HuH-7.5 (cell line): ENCODE measurements around the gene SLC22A4.

Experiments
- DNase-seq: peaks from one replicate; pipeline ENCODE4 v3.0.0; 2011; ENCODE audit warnings: low spot score

The SLC22A4 gene

GRCh38 chr5:132342291-132343180 lies 48.3 kb downstream of the SLC22A4 start:
- no peak for DNase-seq

DNA sequence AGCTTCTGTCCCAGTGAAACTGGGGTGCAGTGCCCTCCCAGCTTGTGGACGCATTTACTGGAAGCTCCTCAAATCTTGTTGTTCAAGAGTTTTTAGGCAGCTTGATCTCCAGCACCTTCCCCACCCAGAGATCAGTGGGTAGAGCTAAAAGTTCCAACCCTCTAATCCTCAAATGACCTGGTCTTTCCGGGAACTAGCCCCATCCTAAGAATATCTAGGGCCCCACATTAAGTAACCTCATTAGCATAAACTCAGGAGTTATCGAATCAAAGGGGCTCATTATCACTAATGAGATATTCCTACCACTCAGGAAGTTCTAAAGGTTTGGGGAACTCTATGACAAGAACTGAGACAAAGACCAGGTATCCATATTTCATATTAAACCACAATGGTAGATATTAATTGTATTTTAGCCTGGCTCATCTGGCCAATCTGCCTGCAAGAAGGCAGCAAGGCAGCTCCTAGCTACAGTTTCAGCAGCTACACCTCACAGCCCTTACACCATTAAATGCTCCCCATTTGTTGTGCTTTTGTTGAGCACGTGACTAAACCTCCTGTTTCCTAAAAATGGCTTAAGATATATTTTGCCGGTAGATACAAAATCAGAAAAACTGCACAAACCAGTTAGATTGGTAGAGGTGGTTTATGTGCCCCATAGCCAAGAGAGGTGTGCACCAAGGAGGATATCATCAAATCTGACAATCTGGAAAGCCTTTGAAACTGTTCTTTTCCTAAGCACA lies 50.8 kb downstream of the SLC22A4 start:
- DNase-seq = no peak

DNA sequence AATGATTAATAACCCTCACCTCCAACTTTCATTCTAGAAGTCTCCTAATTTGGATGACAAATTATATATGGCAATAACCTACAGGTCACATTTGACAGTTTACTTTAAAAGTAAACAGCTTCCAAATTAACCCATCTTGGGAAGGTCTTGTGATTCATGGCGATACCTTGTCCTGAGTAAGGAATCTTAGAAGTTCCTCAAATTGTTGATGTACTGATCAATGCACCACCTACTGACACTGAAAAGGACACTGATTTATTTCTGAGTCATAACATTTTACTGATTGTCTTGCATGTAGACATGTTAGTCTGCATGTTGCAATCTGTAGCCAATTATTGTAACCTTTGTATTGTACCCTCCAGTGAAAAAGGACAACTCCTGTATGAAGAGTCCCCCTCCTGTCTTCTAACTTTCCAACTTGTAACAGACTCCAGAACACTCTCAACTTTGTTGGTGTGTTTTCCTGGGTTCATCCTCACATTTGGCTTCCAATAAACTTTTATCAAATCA lies 59.3 kb downstream of the SLC22A4 start:
- DNase-seq = no peak

GRCh38 chr5:132354381-132355139 lies 60.4 kb downstream of the SLC22A4 start:
- DNase-seq = no peak

DNA sequence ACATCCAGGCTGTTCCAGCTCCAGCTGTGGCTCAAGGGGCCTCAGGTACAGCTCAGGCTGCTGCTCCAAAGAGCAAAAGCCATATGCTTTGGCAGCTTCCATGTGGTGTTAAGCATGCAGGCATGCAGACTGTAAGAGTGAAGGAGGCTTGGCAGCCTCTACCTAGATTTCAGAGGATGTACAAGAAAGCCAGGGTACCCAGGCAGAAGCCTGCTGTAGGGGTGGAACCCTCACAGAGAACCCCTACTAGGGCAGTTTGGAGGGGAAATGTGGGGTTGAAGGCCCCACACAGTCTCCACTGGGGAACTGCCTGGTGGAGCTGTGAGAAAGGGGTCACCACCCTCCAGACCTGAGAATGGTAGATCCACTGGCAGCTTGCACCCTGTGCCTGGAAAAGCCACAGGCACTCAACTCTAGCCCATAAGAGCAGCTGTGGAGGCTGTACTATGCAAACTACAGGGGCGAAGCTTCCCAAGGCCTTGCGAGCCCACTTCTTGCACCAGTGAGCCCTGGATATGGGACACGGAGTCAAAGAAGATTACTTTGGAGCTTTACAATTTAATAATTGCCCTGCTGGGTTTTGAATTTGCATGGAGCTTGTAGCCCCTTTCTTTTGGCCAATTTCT lies 61.1 kb downstream of the SLC22A4 start:
- DNase-seq = no peak

GRCh38 chr5:132358775-132359174 lies 64.6 kb downstream of the SLC22A4 start:
- DNase-seq = no peak

DNA sequence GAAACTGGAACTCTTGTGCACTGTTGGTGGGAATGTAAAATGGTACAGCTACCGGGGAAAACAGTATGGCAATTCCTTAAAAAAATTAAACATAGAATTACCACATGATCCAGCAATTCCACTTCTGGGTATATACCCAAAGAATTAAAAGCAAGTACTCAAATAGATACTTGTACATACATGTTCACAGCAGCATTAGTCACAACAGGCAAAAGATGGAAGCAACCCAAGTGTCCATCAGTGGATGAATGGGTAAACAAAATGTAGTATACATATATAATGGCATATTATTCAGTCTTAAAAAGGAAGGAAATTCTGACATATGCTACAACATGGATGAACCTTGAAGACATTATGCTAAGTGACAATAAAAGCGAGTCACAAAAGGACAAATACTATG lies 67.9 kb downstream of the SLC22A4 start:
- no peak for DNase-seq

DNA sequence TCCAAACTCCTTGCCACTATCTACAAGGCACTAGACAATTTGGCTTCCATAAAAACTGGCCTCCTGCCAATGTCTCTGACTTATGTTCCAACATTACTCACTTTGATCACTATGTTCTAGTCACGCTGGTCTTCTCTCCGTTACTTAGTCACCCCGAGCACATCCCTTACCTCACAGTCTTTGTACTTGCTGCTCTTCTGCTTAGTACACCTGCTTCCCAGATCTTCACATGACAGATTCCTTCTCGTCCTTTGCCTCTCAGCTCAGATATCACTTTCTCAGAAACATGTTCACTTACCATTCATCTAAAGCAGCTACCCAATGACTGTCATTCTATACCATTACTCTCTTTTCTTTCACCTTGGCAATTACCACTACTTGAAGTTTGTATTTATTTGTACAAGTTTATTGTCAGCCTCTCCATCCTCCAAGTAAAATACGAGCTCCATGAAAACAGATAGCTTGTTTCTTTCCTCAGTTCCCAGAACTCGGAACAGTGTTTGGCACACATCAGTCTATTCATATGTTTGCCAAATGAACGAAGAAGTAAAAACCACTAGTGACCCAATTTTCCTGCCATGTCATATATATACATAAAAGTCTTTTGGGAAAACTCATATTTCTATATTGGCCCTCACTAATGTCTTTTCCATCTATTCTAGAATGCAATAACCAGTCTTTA lies 69.4 kb downstream of the SLC22A4 start:
- no peak for DNase-seq

DNA sequence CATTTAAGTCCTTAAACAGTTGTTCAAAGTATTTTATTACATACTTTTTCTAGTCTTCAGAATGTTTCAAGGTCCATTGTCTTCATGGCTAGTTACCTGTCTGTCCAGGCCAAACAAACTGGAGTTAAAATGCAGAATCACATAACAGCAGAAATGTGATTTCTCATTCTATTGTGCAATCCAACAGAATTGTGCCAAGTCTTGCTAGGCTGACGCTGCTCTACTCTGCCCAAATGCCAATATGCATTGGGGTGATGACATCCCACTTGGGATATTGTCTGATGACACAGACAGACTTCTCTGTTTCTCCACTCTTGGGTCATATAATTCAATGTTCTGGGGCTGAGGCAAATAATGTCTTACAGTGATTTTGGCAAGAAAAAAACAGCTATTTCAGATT lies 70.1 kb downstream of the SLC22A4 start:
- no peak for DNase-seq

- DNase-seq = no peak
These were observed 71.0 kb downstream of the SLC22A4 start for GRCh38 chr5:132365213-132365612.

DNA sequence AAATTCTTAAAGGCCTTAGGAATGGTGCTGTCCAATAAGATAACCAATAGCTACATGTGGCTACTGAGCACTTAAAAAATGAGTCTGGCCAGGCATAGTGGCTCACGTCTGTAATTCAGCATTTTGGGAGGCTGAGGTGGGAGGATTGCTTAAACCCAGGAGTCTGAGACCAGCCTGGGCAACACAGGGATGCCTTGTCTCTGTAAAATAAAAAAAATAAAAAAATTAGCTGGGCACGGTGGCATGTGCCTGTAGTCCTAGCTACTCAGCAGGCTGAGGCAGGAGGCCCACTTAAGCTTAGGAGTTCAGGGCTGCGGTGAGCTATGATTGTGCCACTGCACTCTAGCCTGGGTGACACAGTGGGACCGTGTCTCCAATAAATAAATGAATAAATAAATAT lies 74.0 kb downstream of the SLC22A4 start:
- no peak for DNase-seq

DNA sequence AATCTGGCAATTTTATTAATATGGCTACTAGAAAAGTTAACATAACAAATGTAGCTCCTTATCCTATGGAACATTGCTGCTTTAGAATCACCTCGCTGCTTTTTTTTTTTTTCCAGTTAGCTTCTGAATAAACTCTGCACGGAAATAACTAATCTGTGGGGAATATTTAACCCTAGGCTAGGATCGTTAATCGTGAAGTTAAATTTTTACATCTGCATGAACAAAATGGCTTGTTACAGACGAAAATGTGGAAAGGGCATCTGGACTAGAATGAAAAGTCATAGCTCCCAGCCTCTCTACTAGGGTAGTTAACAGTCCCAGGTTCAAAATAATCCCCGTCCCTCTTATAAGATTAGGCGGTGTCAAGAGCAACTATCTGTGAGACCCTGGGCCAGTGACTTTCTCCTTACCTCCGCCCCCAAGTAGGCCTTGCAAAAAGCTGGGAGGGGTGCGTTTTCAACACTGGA lies 74.8 kb downstream of the SLC22A4 start:
- no peak for DNase-seq

DNA sequence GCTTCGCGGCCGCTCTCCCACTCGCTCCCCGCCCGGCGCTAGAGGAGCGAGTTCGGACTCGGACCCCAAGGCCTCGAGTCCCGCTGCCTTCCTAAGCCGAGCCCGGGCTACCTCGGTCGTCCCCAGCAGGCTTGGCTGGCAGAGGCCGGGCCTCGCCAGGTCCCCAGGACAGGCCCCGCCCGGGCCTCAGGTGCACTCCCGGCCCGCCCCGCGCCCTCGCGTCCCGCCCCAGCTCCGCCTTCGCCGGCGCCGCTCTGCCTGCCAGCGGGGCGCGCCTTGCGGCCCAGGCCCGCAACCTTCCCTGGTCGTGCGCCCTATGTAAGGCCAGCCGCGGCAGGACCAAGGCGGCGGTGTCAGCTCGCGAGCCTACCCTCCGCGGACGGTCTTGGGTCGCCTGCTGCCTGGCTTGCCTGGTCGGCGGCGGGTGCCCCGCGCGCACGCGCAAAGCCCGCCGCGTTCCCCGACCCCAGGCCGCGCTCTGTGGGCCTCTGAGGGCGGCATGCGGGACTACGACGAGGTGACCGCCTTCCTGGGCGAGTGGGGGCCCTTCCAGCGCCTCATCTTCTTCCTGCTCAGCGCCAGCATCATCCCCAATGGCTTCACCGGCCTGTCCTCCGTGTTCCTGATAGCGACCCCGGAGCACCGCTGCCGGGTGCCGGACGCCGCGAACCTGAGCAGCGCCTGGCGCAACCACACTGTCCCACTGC lies 75.4 kb downstream of the SLC22A4 start, which contains the start of gene SLC22A5:
TSS of gene SLC22A5 (plus strand) at position 237 of the 707 bp plus-strand sequence. CDS start at position 500, 263 bp downstream.
- peak; percentile 68 for DNase-seq

DNA sequence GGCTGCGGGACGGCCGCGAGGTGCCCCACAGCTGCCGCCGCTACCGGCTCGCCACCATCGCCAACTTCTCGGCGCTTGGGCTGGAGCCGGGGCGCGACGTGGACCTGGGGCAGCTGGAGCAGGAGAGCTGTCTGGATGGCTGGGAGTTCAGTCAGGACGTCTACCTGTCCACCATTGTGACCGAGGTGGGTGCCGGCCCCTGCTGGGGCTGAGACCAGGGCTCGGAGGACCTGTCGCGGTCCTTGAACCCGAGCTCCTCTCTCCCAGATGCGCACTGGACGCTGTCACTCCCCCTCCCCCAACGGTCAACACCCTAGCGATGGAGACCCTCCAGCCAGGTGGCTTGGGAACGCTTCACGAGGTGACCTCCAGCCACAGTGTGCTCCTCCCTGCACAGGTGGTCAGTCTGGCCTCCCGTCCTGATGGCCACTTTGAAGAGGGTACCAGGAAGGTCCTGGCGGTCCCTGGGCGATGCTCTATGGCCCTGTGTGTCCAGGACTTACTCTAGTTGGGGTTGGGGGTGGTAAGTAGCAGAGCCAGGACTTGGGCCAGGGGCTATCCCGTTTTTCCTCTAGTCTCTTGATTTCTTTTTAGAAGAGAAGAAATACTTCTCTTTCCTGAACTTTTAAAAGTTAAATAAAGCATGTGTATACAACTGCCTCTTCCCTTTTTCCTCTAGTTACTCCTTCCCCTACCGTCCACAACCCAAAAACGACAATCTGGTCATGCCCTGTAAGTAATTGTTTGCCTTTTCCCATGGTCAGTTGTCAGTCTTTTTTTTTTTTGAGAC lies 76.2 kb downstream of the SLC22A4 start:
- DNase-seq = no peak

GRCh38 chr5:132370971-132371602 lies 76.9 kb downstream of the SLC22A4 start:
- no peak for DNase-seq

GRCh38 chr5:132371603-132371994 lies 77.4 kb downstream of the SLC22A4 start:
- no peak for DNase-seq

DNA sequence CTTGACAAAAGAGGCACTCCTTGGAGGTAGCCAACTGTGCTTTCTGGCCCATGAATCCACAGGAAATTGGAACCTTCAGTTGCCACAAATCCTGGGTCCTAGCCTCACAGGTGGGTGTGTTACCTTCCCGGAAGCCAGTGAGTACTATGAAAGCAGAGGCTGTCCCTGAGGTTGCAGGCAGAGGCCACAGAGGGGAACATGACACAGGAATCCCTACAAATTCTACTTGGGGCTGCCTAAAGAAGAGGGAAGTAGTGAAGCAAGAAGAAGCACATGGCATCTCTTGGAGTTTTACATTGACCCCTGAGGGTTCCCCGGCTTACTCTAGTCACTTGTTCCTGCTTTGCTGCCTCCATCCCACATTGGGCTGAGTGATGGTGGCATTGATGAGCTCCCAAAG lies 77.9 kb downstream of the SLC22A4 start:
- DNase-seq = no peak

- no peak for DNase-seq
These were observed 78.3 kb downstream of the SLC22A4 start for GRCh38 chr5:132372542-132372941.

- no peak for DNase-seq
These were observed 81.8 kb downstream of the SLC22A4 start for GRCh38 chr5:132375957-132376356.
